ENCODE measurements around the gene MRPS7. TPM values are rescaled to one million over a fixed set of nuclear protein-coding genes. Genes with fewer than 3 reads are reported as not detected.

Gene MRPS7
- total and polyA plus RNA-seq, 2 of the 8 experiments (the other 6 are each of a cell fraction or from before 2014, with no cell fraction given) = 63.4 to 79.4 TPM

DNA sequence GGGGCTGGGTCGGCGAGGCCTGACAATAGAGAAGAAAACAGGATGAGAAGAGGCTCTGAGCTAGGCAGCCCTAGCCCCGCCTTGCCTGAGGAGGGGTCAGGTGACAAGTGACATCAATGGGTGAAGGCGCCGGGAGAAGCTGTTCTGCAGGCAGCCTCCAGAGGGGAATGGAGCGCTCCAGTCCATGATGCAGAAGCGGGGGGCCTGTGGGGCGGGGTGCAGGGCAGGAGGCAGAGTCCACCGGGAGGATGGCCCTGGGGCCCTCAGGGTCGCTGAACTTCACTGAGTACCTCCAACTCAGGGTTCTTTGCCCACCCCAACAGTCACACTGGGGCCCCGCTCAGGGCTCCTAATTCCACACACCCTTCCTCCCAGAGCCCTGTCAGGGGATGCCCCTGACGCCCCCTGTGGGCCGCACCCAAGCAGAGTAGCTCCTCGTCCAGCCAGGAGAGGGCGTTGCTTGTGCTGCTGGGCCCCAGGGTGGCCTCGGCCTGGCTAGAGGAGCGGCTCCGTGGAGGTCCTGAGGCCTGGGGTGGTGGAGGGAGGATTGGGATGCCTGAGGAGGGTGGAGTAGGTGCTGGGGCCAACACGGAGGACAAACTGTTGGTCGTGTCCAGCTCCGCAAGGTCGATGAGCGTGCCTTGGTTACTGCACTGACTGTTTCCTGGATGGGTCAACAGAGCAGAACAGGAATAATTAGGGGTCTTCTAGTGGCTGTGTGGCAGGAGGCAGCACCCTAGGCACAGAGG lies 21.1 kb upstream of the MRPS7 start:
- H3K9ac ChIP-seq (replicated peaks in 1 of 4; ENCODE audit: extremely low read depth in 1 of 4, low read depth in 3 of 4, low read length in 3 of 4) = no peak overlapping the region
- TF ChIP-seq HDAC2 (IDR thresholded peaks at IDR 0.05; ENCODE audit: borderline replicate concordance in 1 of 2, low read depth in 2 of 2, low read length in 2 of 2) = 0 out of 4 replicates have a peak, but pooled peaks of 1 of the 2 experiments have one; percentile 47
- no peak for TF ChIP-seq RBBP5 (IDR thresholded peaks at IDR 0.05; ENCODE audit: borderline replicate concordance, low read depth, low read length)

More for the DNA sequence above, 21.1 kb upstream of the MRPS7 start:
- DNase-seq (ENCODE audit: low read depth in 1 of 2, low spot score in 2 of 2) = peak in 1 of 2 experiments; percentile 91
- no peak overlapping the region for H3K14ac ChIP-seq (ENCODE audit: insufficient read length)
- H4K8ac ChIP-seq (ENCODE audit: extremely low read depth, insufficient read depth, low read length) = peak overlapping the region; percentile 76
- peaks cover 14 to 29% of the 10 kb centered on the region in 2 experiments for H4K20me1 ChIP-seq (replicated peaks in 1 of 2; ENCODE audit: control insufficient read depth in 1 of 2, insufficient read depth in 2 of 2, low read length in 2 of 2)
- peak overlapping the region; percentile 44; the same call in 1 of the 2 replicates for H2BK5ac ChIP-seq (ENCODE audit: low read depth, low read length)
- peak overlapping the region; percentile 5 for H4K91ac ChIP-seq (replicated peaks; ENCODE audit: insufficient read length, low read length)
- H2BK20ac ChIP-seq (ENCODE audit: low read length) = no peak overlapping the region
- H3K9me3 ChIP-seq (ENCODE audit: insufficient read depth in 2 of 2, low read depth in 1 of 2, low read length in 1 of 2) = no peaks in the 10 kb centered on the region
- H3K23me2 ChIP-seq (ENCODE audit: low read depth, low read length) = no peaks in the 10 kb centered on the region
- FAIRE-seq = no peak
- H4K5ac ChIP-seq (ENCODE audit: insufficient read length, low read depth, low read length) = no peak overlapping the region
- no peaks in the 10 kb centered on the region for H3K79me2 ChIP-seq (ENCODE audit: control insufficient read depth in 1 of 2, insufficient read depth in 2 of 2, low read length in 2 of 2)
- H3K23ac ChIP-seq (ENCODE audit: insufficient read length) = no peak overlapping the region
- CTCF ChIA-PET (ENCODE audit: partially characterized antibody) = interaction anchor here (0.6 to 16.5 kb wide), 69 partner anchors 9 to 498 kb away, joined by 3 to 369 read pairs (median 5); partner anchors contain the start of genes GGA3, GRB2, MIF4GD and MRPS7
- peak overlapping the region in 1 of 2 experiments; percentile 18; a peak in 1 of 4 replicates for H3K4me2 ChIP-seq (ENCODE audit: insufficient read depth in 1 of 2, low read depth in 2 of 2, low read length in 2 of 2)
- H3K18ac ChIP-seq (ENCODE audit: extremely low read depth, low read length) = no peak overlapping the region
- H2BK15ac ChIP-seq (ENCODE audit: low read length) = no peak overlapping the region
- H3K36me3 ChIP-seq (ENCODE audit: control insufficient read depth in 2 of 4, insufficient read depth in 4 of 4, low read length in 3 of 4) = peaks cover 28 to 69% (median 62%) of the 10 kb centered on the region in 4 experiments
- H3K4ac ChIP-seq (replicated peaks; ENCODE audit: insufficient read length, low read depth, low read length) = no peak overlapping the region
- POLR2A ChIA-PET (ENCODE audit: partially characterized antibody) = interaction anchor here (0.5 to 6.3 kb wide), 21 partner anchors 9 to 258 kb away, joined by 3 to 53 read pairs (median 4); partner anchors contain the start of genes ARMC7, GGA3, MIF4GD and MRPS7
- no peak overlapping the region for H2AK5ac ChIP-seq (ENCODE audit: low read depth, low read length)
- H2BK120ac ChIP-seq (replicated peaks; ENCODE audit: low read depth, low read length) = no peak overlapping the region
- 0 out of 2 replicates have a peak overlapping the region, but pooled peaks have one; percentile 17 for H2BK12ac ChIP-seq (ENCODE audit: low read depth, low read length)
- H3K27ac ChIP-seq (ENCODE audit: low read depth, low read length) = no peak overlapping the region; the same call in 1 of the 2 replicates
- no peak overlapping the region for H2AFZ ChIP-seq (ENCODE audit: low read length)
- H3K79me1 ChIP-seq (ENCODE audit: low read depth, low read length) = no peaks in the 10 kb centered on the region
- 63% methylated on average over 23 of the region's 23 CpGs; no CpG with 5 or more reads in 1 of the 2 experiments for WGBS, 2 experiments (ENCODE audit: extremely low coverage in 1 of 2, insufficient coverage in 1 of 2, insufficient read length in 1 of 2, insufficient replicate concordance in 2 of 2, low coverage in 1 of 2, low lambda C conversion rate in 2 of 2, missing lambda C conversion rate in 1 of 2)
- no peaks in the 10 kb centered on the region for H3K27me3 ChIP-seq (replicated peaks in 1 of 4; ENCODE audit: control insufficient read depth in 3 of 4, extremely low read depth in 1 of 4, insufficient read depth in 3 of 4, low read length in 3 of 4)
- H3K4me1 ChIP-seq (replicated peaks in 1 of 4; ENCODE audit: control insufficient read depth in 3 of 4, insufficient read depth in 4 of 4, low read length in 3 of 4) = peaks cover 0 to 4% (median 0%) of the 10 kb centered on the region in 4 experiments; a peak in 3 of 7 replicates
- no peak overlapping the region for H3K56ac ChIP-seq (replicated peaks; ENCODE audit: insufficient read length, low read depth, low read length)
- no peak overlapping the region for H3K4me3 ChIP-seq (ENCODE audit: extremely low read depth in 1 of 4, insufficient read depth in 2 of 4, low read depth in 3 of 4, low read length in 4 of 4)
